ENCODE measurements around the gene ADM. TPM values are rescaled to one million over a fixed set of nuclear protein-coding genes. Genes with fewer than 3 reads are reported as not detected.

ADM gene
- total RNA-seq, 2 experiments from 2014 or later = 1.5 TPM

GRCh38 chr11:10305964-10306918 lies 1.4 kb downstream of the ADM start:
- ChIA-PET CTCF (interaction anchor here (0.6 to 7.7 kb wide), 9 partner anchors 9 to 551 kb away, joined by 3 to 55 read pairs (median 4); no protein-coding TSS in a partner anchor), POLR2A (interaction anchor here (0.6 to 1.1 kb wide), 4 partner anchors 108 to 844 kb away, joined by 4 to 8 read pairs (median 6); no protein-coding TSS in a partner anchor)

GRCh38 chr11:10307022-10307399 lies 2.1 kb downstream of the ADM start:
- POLR2A ChIA-PET = interaction anchor here (0.6 kb wide), 1 partner anchor 693 kb away, joined by 4 read pairs; no protein-coding TSS in a partner anchor
- CTCF ChIA-PET = interaction anchor here (1.0 to 7.7 kb wide), 15 partner anchors 8 to 734 kb away, joined by 3 to 55 read pairs (median 5); partner anchors contain the start of gene WEE1

- ChIA-PET POLR2A (interaction anchor here (0.6 kb wide), 2 partner anchors 548 to 693 kb away, joined by 3 to 4 read pairs; no protein-coding TSS in a partner anchor), CTCF (interaction anchor here (0.8 to 7.7 kb wide), 16 partner anchors 9 to 734 kb away, joined by 3 to 55 read pairs (median 4); partner anchors contain the start of gene WEE1)
These were observed 2.7 kb downstream of the ADM start for GRCh38 chr11:10307400-10308200.

- POLR2A ChIA-PET = interaction anchor here (0.6 kb wide), 1 partner anchor 549 kb away, joined by 3 read pairs; no protein-coding TSS in a partner anchor
- CTCF ChIA-PET = interaction anchor here (0.8 to 7.7 kb wide), 16 partner anchors 9 to 735 kb away, joined by 3 to 55 read pairs (median 4); partner anchors contain the start of gene WEE1
These were observed 3.5 kb downstream of the ADM start for GRCh38 chr11:10308201-10308954.

GRCh38 chr11:10309163-10310093 lies 4.6 kb downstream of the ADM start:
- ChIA-PET POLR2A (interaction anchor here (0.5 kb wide), 1 partner anchor 333 kb away, joined by 4 read pairs; no protein-coding TSS in a partner anchor), CTCF (interaction anchor here (0.7 to 7.7 kb wide), 3 partner anchors 8 to 550 kb away, joined by 3 to 55 read pairs (median 4); no protein-coding TSS in a partner anchor)

- POLR2A ChIA-PET = no interaction called here
- CTCF ChIA-PET = interaction anchor here (1.1 to 7.7 kb wide), 2 partner anchors 9 to 551 kb away, joined by 3 to 55 read pairs; no protein-coding TSS in a partner anchor
These were observed 5.5 kb downstream of the ADM start for GRCh38 chr11:10310301-10310841.

- CTCF ChIA-PET = no interaction called here
- POLR2A ChIA-PET = interaction anchor here (0.6 kb wide), 1 partner anchor 855 kb away, joined by 3 read pairs; no protein-coding TSS in a partner anchor
These were observed 6.9 kb downstream of the ADM start for GRCh38 chr11:10311802-10312201.

GRCh38 chr11:10314199-10315072 lies 9.6 kb downstream of the ADM start:
- POLR2A ChIA-PET = no interaction called here
- CTCF ChIA-PET = no interaction called here

- CTCF ChIA-PET = interaction anchor here (0.6 kb wide), 1 partner anchor 9 kb away, joined by 4 read pairs; no protein-coding TSS in a partner anchor
- POLR2A ChIA-PET = no interaction called here
These were observed 10.2 kb downstream of the ADM start for GRCh38 chr11:10315083-10315482.

- ChIA-PET CTCF (interaction anchor here (1.3 kb wide), 1 partner anchor 10 kb away, joined by 3 read pairs; no protein-coding TSS in a partner anchor), POLR2A (no interaction called here)
These were observed 12.4 kb downstream of the ADM start for GRCh38 chr11:10317151-10317755.

GRCh38 chr11:10317776-10318526 lies 13.1 kb downstream of the ADM start:
- ChIA-PET POLR2A (no interaction called here), CTCF (interaction anchor here (1.2 to 1.3 kb wide), 2 partner anchors 10 to 13 kb away, joined by 3 read pairs; partner anchors contain the start of gene ADM)

GRCh38 chr11:10318527-10318802 lies 13.6 kb downstream of the ADM start:
- ChIA-PET CTCF (interaction anchor here (1.2 kb wide), 1 partner anchor 14 kb away, joined by 3 read pairs; the partner anchor contains the start of gene ADM), POLR2A (no interaction called here)

GRCh38 chr11:10319702-10320558 lies 15.1 kb downstream of the ADM start:
- CTCF ChIA-PET = interaction anchor here (0.6 to 2.1 kb wide), 3 partner anchors 12 to 111 kb away, joined by 3 to 10 read pairs (median 3); partner anchors contain the start of gene ADM
- POLR2A ChIA-PET = no interaction called here

GRCh38 chr11:10320736-10321465 lies 16.0 kb downstream of the ADM start:
- CTCF ChIA-PET = interaction anchor here (0.8 to 2.1 kb wide), 2 partner anchors 13 to 112 kb away, joined by 3 to 10 read pairs; no protein-coding TSS in a partner anchor
- POLR2A ChIA-PET = no interaction called here

All from activated CD8-positive, alpha-beta memory T cell treated with anti-CD3 and anti-CD28 coated beads for 36 hours (primary cell).